ENCODE data around the gene CALM3. TPM values are rescaled to one million over a fixed set of nuclear protein-coding genes. Genes with fewer than 3 reads are reported as not detected.

CALM3 gene
- total and polyA plus RNA-seq, 3 experiments from 2014 or later: 168 to 493 (median 465) TPM

- Histone ChIP-seq H3K27me3 (ENCODE audit: insufficient read depth, low read length, poor library complexity, severe bottlenecking) (no peaks in the 10 kb centered on the region), H3K4me1 (ENCODE audit: insufficient read depth, low read length) (peaks cover 56% of the 10 kb centered on the region), H3K27ac (ENCODE audit: low read depth, low read length) (no peak overlapping the region), H3K4me3 (ENCODE audit: low read length) (peak overlapping the region; percentile 20), H3K36me3 (ENCODE audit: insufficient read depth, low read length) (peaks cover 33% of the 10 kb centered on the region), H3K9me3 (ENCODE audit: low read length) (no peaks in the 10 kb centered on the region)
- ChIA-PET CTCF (interaction anchor here (0.7 to 4.9 kb wide), 7 partner anchors 9 to 118 kb away, joined by 3 to 66 read pairs (median 6); partner anchors contain the start of genes CALM3 and DACT3), POLR2A (interaction anchor here (0.9 to 3.9 kb wide), 3 partner anchors 9 to 50 kb away, joined by 3 to 52 read pairs (median 4); partner anchors contain the start of genes CALM3 and DACT3)
- no peaks in the 10 kb centered on the region for H3K27me3 Mint-ChIP-seq
- peak overlapping the region; percentile 65 to 85 (median 75) for H3K4me3 Mint-ChIP-seq
- H3K27ac Mint-ChIP-seq: peak overlapping the region; percentile 87 to 97 (median 93)
- no peaks in the 10 kb centered on the region for H3K9me3 Mint-ChIP-seq
- peak in 3 of 5 donors; percentile 23 to 58 (median 43) for DNase-seq
- H3K36me3 Mint-ChIP-seq: peaks cover 3 to 47% (median 15%) of the 10 kb centered on the region in 3 donors
- peaks cover 44 to 52% (median 48%) of the 10 kb centered on the region in 3 donors for H3K4me1 Mint-ChIP-seq
Measured at GRCh38 chr19:46610851-46611770, 10.0 kb downstream of the CALM3 start.

- Mint-ChIP-seq H3K9me3 (no peaks in the 10 kb centered on the region), H3K4me1 (peaks cover 45 to 52% (median 51%) of the 10 kb centered on the region in 3 donors), H3K27me3 (peaks cover 0 to 2% of the 10 kb centered on the region in 2 donors), H3K4me3 (peak overlapping the region; percentile 65 to 85 (median 71)), H3K27ac (peak overlapping the region; percentile 87 to 97 (median 93)), H3K36me3 (peaks cover 3 to 41% (median 10%) of the 10 kb centered on the region in 3 donors)
- ChIA-PET CTCF (interaction anchor here (0.7 to 4.9 kb wide), 12 partner anchors 9 to 146 kb away, joined by 3 to 66 read pairs (median 4); partner anchors contain the start of genes CALM3 and DACT3), POLR2A (interaction anchor here (1.1 to 3.9 kb wide), 4 partner anchors 10 to 102 kb away, joined by 4 to 52 read pairs (median 6); partner anchors contain the start of gene CALM3)
- Histone ChIP-seq H3K27ac (ENCODE audit: low read depth, low read length) (no peak overlapping the region), H3K4me1 (ENCODE audit: insufficient read depth, low read length) (peaks cover 61% of the 10 kb centered on the region), H3K27me3 (ENCODE audit: insufficient read depth, low read length, poor library complexity, severe bottlenecking) (no peaks in the 10 kb centered on the region), H3K4me3 (ENCODE audit: low read length) (peak overlapping the region; percentile 20), H3K36me3 (ENCODE audit: insufficient read depth, low read length) (peaks cover 26% of the 10 kb centered on the region), H3K9me3 (ENCODE audit: low read length) (no peaks in the 10 kb centered on the region)
- peak in 2 of 5 donors; percentile 34 to 46 for DNase-seq
Measured at GRCh38 chr19:46611776-46612175, 10.6 kb downstream of the CALM3 start.

DNA sequence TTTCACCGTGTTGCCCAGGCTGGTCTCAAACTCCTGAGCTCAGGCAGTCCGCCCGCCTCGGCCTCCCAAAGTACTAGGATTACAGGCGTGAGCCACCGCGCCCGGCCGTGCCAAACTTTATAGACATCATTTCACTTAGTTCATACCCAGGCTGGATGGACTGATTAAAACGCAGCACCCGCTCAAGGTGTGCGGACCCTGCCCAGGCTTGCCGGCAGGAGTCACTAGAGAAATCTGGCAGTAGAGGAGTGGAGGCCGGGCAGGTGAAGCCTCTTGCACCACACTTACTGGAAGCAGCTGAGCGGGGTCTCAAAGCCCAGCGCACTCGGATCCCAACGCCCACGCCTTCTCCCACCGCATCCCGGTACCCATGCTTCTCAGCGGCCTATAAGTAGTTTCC, 12.4 kb downstream of the CALM3 start:
- H3K36me3 ChIP-seq (ENCODE audit: insufficient read depth, low read length): peaks cover 11% of the 10 kb centered on the region
- no peak overlapping the region for H3K27ac ChIP-seq (ENCODE audit: low read depth, low read length)
- no peak overlapping the region for H3K4me3 ChIP-seq (ENCODE audit: low read length)
- Mint-ChIP-seq H3K27me3 (peaks cover 0 to 3% of the 10 kb centered on the region in 2 donors), H3K27ac (peak overlapping the region in 7 of 8 donors; percentile 23 to 79 (median 71)), H3K9me3 (no peaks in the 10 kb centered on the region), H3K36me3 (peaks cover 0 to 24% (median 4%) of the 10 kb centered on the region in 3 donors), H3K4me3 (no peak overlapping the region), H3K4me1 (peaks cover 42 to 55% (median 48%) of the 10 kb centered on the region in 3 donors)
- peak in 1 of 5 donors; percentile 43 for DNase-seq
- no peaks in the 10 kb centered on the region for H3K9me3 ChIP-seq (ENCODE audit: low read length)
- CTCF ChIA-PET: interaction anchor here (0.6 to 4.9 kb wide), 18 partner anchors 9 to 255 kb away, joined by 3 to 66 read pairs (median 4); partner anchors contain the start of genes CALM3, DACT3 and PTGIR
- POLR2A ChIA-PET: interaction anchor here (1.4 to 1.5 kb wide), 2 partner anchors 12 to 48 kb away, joined by 3 to 10 read pairs; partner anchors contain the start of genes CALM3 and DACT3
- H3K27me3 ChIP-seq (ENCODE audit: insufficient read depth, low read length, poor library complexity, severe bottlenecking): no peaks in the 10 kb centered on the region
- H3K4me1 ChIP-seq (ENCODE audit: insufficient read depth, low read length): peaks cover 74% of the 10 kb centered on the region

DNA sequence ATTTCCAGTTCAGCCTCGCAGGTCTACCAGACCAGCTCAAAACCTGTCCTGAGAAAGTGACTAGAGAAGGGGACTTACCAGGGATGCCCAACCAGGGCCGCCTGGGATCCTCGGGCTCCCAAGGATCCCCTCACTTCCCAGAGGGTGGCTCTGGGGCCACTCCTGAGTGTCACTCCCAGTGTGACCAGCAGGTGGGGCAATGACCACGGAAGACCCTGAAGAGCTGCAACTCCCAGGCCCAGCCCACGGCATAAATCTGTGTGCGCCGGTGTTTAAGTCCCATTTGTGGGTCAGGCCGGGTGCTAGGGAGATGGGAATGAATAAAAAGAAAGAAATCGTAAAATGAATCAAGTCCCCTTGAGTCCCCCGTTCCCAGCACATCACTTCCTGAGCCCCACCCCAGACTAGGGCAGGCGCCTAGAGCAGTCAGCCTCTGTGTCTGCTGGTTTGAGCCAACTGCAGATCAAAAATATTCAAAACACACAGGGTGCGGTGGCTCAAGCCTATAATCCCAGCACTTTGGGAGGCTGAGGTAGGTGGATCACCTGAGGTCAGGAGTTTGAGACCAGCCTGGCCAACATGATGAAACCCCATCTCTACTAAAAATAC, 13.1 kb downstream of the CALM3 start:
- Histone ChIP-seq H3K36me3 (ENCODE audit: insufficient read depth, low read length) (peaks cover 5% of the 10 kb centered on the region), H3K27me3 (ENCODE audit: insufficient read depth, low read length, poor library complexity, severe bottlenecking) (no peaks in the 10 kb centered on the region), H3K4me3 (ENCODE audit: low read length) (no peak overlapping the region), H3K4me1 (ENCODE audit: insufficient read depth, low read length) (peaks cover 80% of the 10 kb centered on the region), H3K9me3 (ENCODE audit: low read length) (no peaks in the 10 kb centered on the region), H3K27ac (ENCODE audit: low read depth, low read length) (no peak overlapping the region)
- Mint-ChIP-seq H3K4me3 (peak overlapping the region in 5 of 7 donors; percentile 32 to 73 (median 37)), H3K4me1 (peaks cover 39 to 56% (median 48%) of the 10 kb centered on the region in 3 donors), H3K9me3 (no peaks in the 10 kb centered on the region), H3K27me3 (peaks cover 0 to 3% of the 10 kb centered on the region in 2 donors), H3K27ac (peak overlapping the region; percentile 47 to 83 (median 68)), H3K36me3 (peaks cover 0 to 17% (median 2%) of the 10 kb centered on the region in 3 donors)
- POLR2A ChIA-PET: interaction anchor here (0.8 to 1.5 kb wide), 3 partner anchors 13 to 219 kb away, joined by 3 to 10 read pairs (median 3); partner anchors contain the start of genes CALM3 and DACT3
- CTCF ChIA-PET: interaction anchor here (0.6 to 4.9 kb wide), 19 partner anchors 9 to 255 kb away, joined by 3 to 66 read pairs (median 4); partner anchors contain the start of genes CALM3, DACT3 and PTGIR
- DNase-seq: peak; percentile 63 to 86 (median 71)

GRCh38 chr19:46615966-46616365, 14.8 kb downstream of the CALM3 start:
- H3K27me3 Mint-ChIP-seq: peaks cover 0 to 3% of the 10 kb centered on the region in 2 donors
- H3K9me3 ChIP-seq (ENCODE audit: low read length): no peaks in the 10 kb centered on the region
- H3K27ac ChIP-seq (ENCODE audit: low read depth, low read length): no peak overlapping the region
- no peaks in the 10 kb centered on the region for H3K9me3 Mint-ChIP-seq
- peaks cover 0 to 2% (median 0%) of the 10 kb centered on the region in 3 donors for H3K36me3 Mint-ChIP-seq
- H3K27ac Mint-ChIP-seq: no peak overlapping the region
- DNase-seq: peak in 1 of 5 donors; percentile 30
- ChIA-PET CTCF (interaction anchor here (0.7 to 3.2 kb wide), 4 partner anchors 21 to 113 kb away, joined by 3 to 13 read pairs (median 4); partner anchors contain the start of gene GNG8), POLR2A (no interaction called here)
- H3K4me1 ChIP-seq (ENCODE audit: insufficient read depth, low read length): peaks cover 79% of the 10 kb centered on the region
- H3K4me1 Mint-ChIP-seq: peaks cover 35 to 50% (median 42%) of the 10 kb centered on the region in 3 donors
- no peak overlapping the region for H3K4me3 Mint-ChIP-seq
- no peaks in the 10 kb centered on the region for H3K27me3 ChIP-seq (ENCODE audit: insufficient read depth, low read length, poor library complexity, severe bottlenecking)
- H3K36me3 ChIP-seq (ENCODE audit: insufficient read depth, low read length): no peaks in the 10 kb centered on the region
- H3K4me3 ChIP-seq (ENCODE audit: low read length): no peak overlapping the region

- Mint-ChIP-seq H3K27me3 (peaks cover 0 to 6% of the 10 kb centered on the region in 2 donors), H3K9me3 (no peaks in the 10 kb centered on the region), H3K4me3 (peak overlapping the region in 2 of 7 donors; percentile 52 to 68), H3K4me1 (peaks cover 29 to 42% (median 34%) of the 10 kb centered on the region in 3 donors), H3K27ac (peak overlapping the region in 3 of 8 donors; percentile 11 to 85 (median 70)), H3K36me3 (no peaks in the 10 kb centered on the region)
- peak in 1 of 5 donors; percentile 35 for DNase-seq
- Histone ChIP-seq H3K4me1 (ENCODE audit: insufficient read depth, low read length) (peaks cover 79% of the 10 kb centered on the region), H3K4me3 (ENCODE audit: low read length) (no peak overlapping the region), H3K9me3 (ENCODE audit: low read length) (no peaks in the 10 kb centered on the region), H3K36me3 (ENCODE audit: insufficient read depth, low read length) (no peaks in the 10 kb centered on the region), H3K27me3 (ENCODE audit: insufficient read depth, low read length, poor library complexity, severe bottlenecking) (no peaks in the 10 kb centered on the region), H3K27ac (ENCODE audit: low read depth, low read length) (no peak overlapping the region)
- ChIA-PET POLR2A (no interaction called here), CTCF (interaction anchor here (0.8 to 3.2 kb wide), 4 partner anchors 14 to 45 kb away, joined by 3 to 13 read pairs (median 4); no protein-coding TSS in a partner anchor)
Measured at GRCh38 chr19:46616631-46617322, 15.6 kb downstream of the CALM3 start.

- ChIA-PET POLR2A (interaction anchor here (0.7 kb wide), 1 partner anchor 62 kb away, joined by 3 read pairs; no protein-coding TSS in a partner anchor), CTCF (interaction anchor here (0.6 to 3.2 kb wide), 5 partner anchors 14 to 881 kb away, joined by 3 to 13 read pairs (median 3); no protein-coding TSS in a partner anchor)
- Histone ChIP-seq H3K4me3 (ENCODE audit: low read length) (no peak overlapping the region), H3K27me3 (ENCODE audit: insufficient read depth, low read length, poor library complexity, severe bottlenecking) (no peaks in the 10 kb centered on the region), H3K4me1 (ENCODE audit: insufficient read depth, low read length) (peaks cover 79% of the 10 kb centered on the region), H3K36me3 (ENCODE audit: insufficient read depth, low read length) (no peaks in the 10 kb centered on the region), H3K9me3 (ENCODE audit: low read length) (no peaks in the 10 kb centered on the region), H3K27ac (ENCODE audit: low read depth, low read length) (no peak overlapping the region)
- Mint-ChIP-seq H3K4me1 (peaks cover 21 to 38% (median 26%) of the 10 kb centered on the region in 3 donors), H3K4me3 (no peak overlapping the region), H3K9me3 (no peaks in the 10 kb centered on the region), H3K27ac (no peak overlapping the region), H3K27me3 (peaks cover 0 to 12% of the 10 kb centered on the region in 2 donors), H3K36me3 (no peaks in the 10 kb centered on the region)
- DNase-seq: peak in 1 of 5 donors; percentile 20
Measured at GRCh38 chr19:46617601-46618000, 16.5 kb downstream of the CALM3 start.

Measured in CD8-positive, alpha-beta memory T cell (primary cell).